ENCODE data around the gene SGK1. TPM values are rescaled to one million over a fixed set of nuclear protein-coding genes. Genes with fewer than 3 reads are reported as not detected.
A peak's percentile ranks its signal among the peaks of the same experiment; 100 is the strongest.

SGK1 gene
- total RNA-seq, 2 experiments from 2014 or later = 117 to 120 TPM

GRCh38 chr6:134174672-134175531 is 143.0 kb downstream of the SGK1 start:
- POLR2A ChIA-PET = interaction anchor here (0.5 to 1.6 kb wide), 5 partner anchors 103 to 466 kb away, joined by 3 to 23 read pairs (median 4); no protein-coding TSS in a partner anchor
- TF ChIP-seq CTCF (IDR thresholded peaks at IDR 0.05) = no peak
- Mint-ChIP-seq H3K27me3 (no peaks in the 10 kb centered on the region), H3K36me3 (ENCODE audit: low read depth) (peaks cover 46% of the 10 kb centered on the region), H3K4me1 (ENCODE audit: low read depth) (peaks cover 70% of the 10 kb centered on the region), H3K9me3 (no peaks in the 10 kb centered on the region), H3K27ac (peak overlapping the region; percentile 84), H3K4me3 (peak overlapping the region; percentile 95)
- H3K36me3 ChIP-seq (ENCODE audit: insufficient read depth, low read length) = peaks cover 35% of the 10 kb centered on the region
- intact Hi-C loops (cut with DNase I, micrococcal nuclease) = loop anchor here (1.0 to 10.0 kb wide), 13 partner anchors 72 to 1262 kb away; partner anchors contain the start of genes MYB (in 1 of the 2), SGK1 (in 1 of the 2) and TBPL1 (in 1 of the 2)
- DNase-seq (peak; percentile 87 to 97 (median 94)), ATAC-seq (ENCODE audit: poor library complexity) (peak; percentile 72)
- H3K4me1 ChIP-seq (ENCODE audit: insufficient read depth, low read length) = peaks cover 64% of the 10 kb centered on the region
- H3K27ac ChIP-seq (ENCODE audit: low read depth in 1 of 2, low read length in 2 of 2) = peak overlapping the region; percentile 29 to 84
- no peaks in the 10 kb centered on the region for H3K9me3 ChIP-seq (ENCODE audit: control insufficient read depth in 1 of 2, insufficient read depth in 1 of 2, low read length in 2 of 2)
- H3K27me3 ChIP-seq (ENCODE audit: control insufficient read depth in 1 of 2, insufficient read depth in 2 of 2, low read length in 2 of 2) = no peaks in the 10 kb centered on the region
- CTCF ChIA-PET = interaction anchor here (0.6 to 2.0 kb wide), 6 partner anchors 71 to 766 kb away, joined by 3 to 31 read pairs (median 4); no protein-coding TSS in a partner anchor
- peak overlapping the region; percentile 60 for H3K4me3 ChIP-seq (ENCODE audit: low read length)

GRCh38 chr6:134173936-134174671 is 143.8 kb downstream of the SGK1 start:
- Histone ChIP-seq H3K9me3 (ENCODE audit: control insufficient read depth in 1 of 2, insufficient read depth in 1 of 2, low read length in 2 of 2) (no peaks in the 10 kb centered on the region), H3K4me3 (ENCODE audit: low read length) (peak overlapping the region; percentile 60), H3K36me3 (ENCODE audit: insufficient read depth, low read length) (peaks cover 41% of the 10 kb centered on the region), H3K4me1 (ENCODE audit: insufficient read depth, low read length) (peaks cover 66% of the 10 kb centered on the region), H3K27me3 (ENCODE audit: control insufficient read depth in 1 of 2, insufficient read depth in 2 of 2, low read length in 2 of 2) (no peaks in the 10 kb centered on the region), H3K27ac (ENCODE audit: low read depth in 1 of 2, low read length in 2 of 2) (peak overlapping the region; percentile 29 to 84)
- Mint-ChIP-seq H3K4me3 (peak overlapping the region; percentile 95), H3K27ac (peak overlapping the region; percentile 84), H3K9me3 (no peaks in the 10 kb centered on the region), H3K27me3 (no peaks in the 10 kb centered on the region), H3K36me3 (ENCODE audit: low read depth) (peaks cover 53% of the 10 kb centered on the region), H3K4me1 (ENCODE audit: low read depth) (peaks cover 78% of the 10 kb centered on the region)
- TF ChIP-seq CTCF (IDR thresholded peaks at IDR 0.05) = peak; percentile 93
- ATAC-seq (ENCODE audit: poor library complexity) (peak; percentile 18), DNase-seq (peak; percentile 74 to 95 (median 88))
- POLR2A ChIA-PET = interaction anchor here (0.5 to 1.6 kb wide), 8 partner anchors 78 to 766 kb away, joined by 3 to 23 read pairs (median 4); no protein-coding TSS in a partner anchor
- intact Hi-C loops (cut with DNase I, micrococcal nuclease) = loop anchor here (1.0 to 10.0 kb wide), 11 partner anchors 73 to 1263 kb away; partner anchors contain the start of genes MYB (in 1 of the 2) and TBPL1 (in 1 of the 2)
- CTCF ChIA-PET = interaction anchor here (0.6 to 2.0 kb wide), 11 partner anchors 72 to 889 kb away, joined by 3 to 31 read pairs (median 3); no protein-coding TSS in a partner anchor

- Mint-ChIP-seq H3K27me3 (no peaks in the 10 kb centered on the region), H3K27ac (peak overlapping the region; percentile 84), H3K4me1 (ENCODE audit: low read depth) (peaks cover 79% of the 10 kb centered on the region), H3K36me3 (ENCODE audit: low read depth) (peaks cover 61% of the 10 kb centered on the region), H3K9me3 (no peaks in the 10 kb centered on the region), H3K4me3 (peak overlapping the region; percentile 95)
- Histone ChIP-seq H3K9me3 (ENCODE audit: control insufficient read depth in 1 of 2, insufficient read depth in 1 of 2, low read length in 2 of 2) (no peaks in the 10 kb centered on the region), H3K27me3 (ENCODE audit: control insufficient read depth in 1 of 2, insufficient read depth in 2 of 2, low read length in 2 of 2) (no peaks in the 10 kb centered on the region), H3K4me3 (ENCODE audit: low read length) (no peak overlapping the region), H3K4me1 (ENCODE audit: insufficient read depth, low read length) (peaks cover 62% of the 10 kb centered on the region), H3K36me3 (ENCODE audit: insufficient read depth, low read length) (peaks cover 47% of the 10 kb centered on the region), H3K27ac (ENCODE audit: low read depth in 1 of 2, low read length in 2 of 2) (no peak overlapping the region)
- POLR2A ChIA-PET = interaction anchor here (1.0 to 1.6 kb wide), 5 partner anchors 79 to 767 kb away, joined by 3 to 23 read pairs (median 4); no protein-coding TSS in a partner anchor
- ATAC-seq (ENCODE audit: poor library complexity) (no peak), DNase-seq (no peak)
- CTCF ChIA-PET = interaction anchor here (0.9 to 2.0 kb wide), 10 partner anchors 73 to 889 kb away, joined by 3 to 31 read pairs (median 4); no protein-coding TSS in a partner anchor
- no peak for TF ChIP-seq CTCF (IDR thresholded peaks at IDR 0.05)
- intact Hi-C loops (cut with DNase I, micrococcal nuclease) = loop anchor here (5.0 to 10.0 kb wide), 6 partner anchors 221 to 1264 kb away; partner anchors contain the start of genes MYB (in 1 of the 2) and TBPL1 (in 1 of the 2)
Measured at GRCh38 chr6:134173366-134173725, 144.6 kb downstream of the SGK1 start.

Measured in CD4-positive, alpha-beta T cell (primary cell).